NCI-H2171 (cell line): ENCODE results near the gene TMEM109.

Experiments used
- DNase-seq: peaks from one replicate; lab custom pipeline; 2025; lab: John Stamatoyannopoulos, UW

Gene TMEM109

DNA sequence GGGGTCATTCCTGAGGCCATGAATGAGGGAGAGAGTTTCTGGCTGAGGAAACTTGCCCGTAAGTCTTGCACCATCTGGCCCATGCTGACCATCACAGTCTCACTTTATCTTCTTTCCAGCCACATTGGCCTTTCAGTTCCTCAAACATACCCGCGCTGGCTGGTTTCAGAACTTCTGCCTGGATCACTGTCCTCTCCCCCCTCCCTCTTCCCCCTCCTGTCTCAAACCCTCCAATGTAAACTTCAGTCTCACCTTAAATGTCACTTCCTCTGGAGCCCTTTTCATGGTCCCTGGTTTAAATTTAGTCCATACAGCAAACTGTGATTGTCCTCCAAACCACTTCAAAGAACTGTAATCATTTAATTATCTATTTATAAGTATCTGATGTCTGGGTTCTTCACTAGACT is 3.7 kb upstream of the TMEM109 start:
- DNase-seq: no peak

DNA sequence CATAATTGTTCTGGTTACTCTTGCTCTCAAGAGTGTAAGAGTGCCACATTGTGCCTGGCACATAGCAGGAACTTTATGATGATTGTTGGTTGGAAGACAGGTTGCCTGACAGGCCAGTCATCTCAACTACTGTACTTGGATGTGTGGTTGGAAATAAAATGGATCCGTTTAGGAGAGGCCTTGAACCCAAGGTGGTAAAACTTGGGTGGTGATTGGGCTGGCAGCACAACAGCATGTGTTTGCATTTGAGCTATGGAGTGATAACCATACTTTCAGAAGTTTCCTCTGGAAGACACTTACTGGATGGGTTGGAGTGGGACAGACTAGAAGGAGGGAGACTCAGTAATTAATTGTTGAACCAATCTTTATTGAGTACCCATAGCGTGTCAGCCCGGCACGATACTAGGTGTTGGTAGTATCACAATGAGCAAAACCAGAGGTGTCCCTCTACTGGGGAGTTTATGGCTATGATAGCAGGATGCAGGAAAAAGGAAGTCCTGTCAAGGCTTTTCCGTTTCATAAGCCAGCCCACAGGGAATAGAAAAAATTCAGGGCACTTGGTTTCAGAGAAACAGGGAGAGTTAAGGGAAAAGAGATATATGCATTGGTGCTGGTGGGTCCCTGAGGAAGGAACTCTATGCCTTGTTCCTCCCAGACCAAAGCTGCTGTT is 3.1 kb upstream of the TMEM109 start:
- no peak for DNase-seq

DNA sequence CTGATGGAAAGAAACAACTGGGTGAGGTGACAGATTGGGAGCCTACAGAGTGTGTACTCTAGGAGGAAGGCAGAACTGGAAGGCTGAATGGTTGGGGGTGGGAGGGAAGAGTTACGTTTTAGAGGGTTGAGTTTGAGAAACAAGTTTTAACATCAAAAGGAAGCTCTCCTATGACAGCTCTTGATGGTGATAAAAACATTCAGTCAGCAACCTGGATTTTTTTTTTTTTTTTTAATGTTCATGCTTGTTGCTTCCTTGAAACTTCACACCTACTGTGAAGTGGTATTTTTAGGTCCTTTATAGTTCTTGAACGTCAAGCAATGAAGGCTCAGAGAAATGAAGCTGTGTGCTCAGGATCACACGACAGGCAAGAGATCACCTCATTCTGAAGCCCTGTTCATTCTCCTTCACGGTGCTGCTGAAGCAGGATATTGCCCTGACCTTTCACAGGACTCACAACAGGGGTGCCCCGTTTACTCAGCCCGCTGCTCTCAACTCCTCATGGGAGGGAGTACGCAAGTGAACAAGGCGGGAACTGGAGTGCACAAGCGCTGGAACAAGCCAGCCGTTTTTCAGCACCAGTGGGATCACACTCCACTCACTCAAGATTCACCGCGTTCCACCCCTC is 1.6 kb upstream of the TMEM109 start:
- DNase-seq: no peak

DNA sequence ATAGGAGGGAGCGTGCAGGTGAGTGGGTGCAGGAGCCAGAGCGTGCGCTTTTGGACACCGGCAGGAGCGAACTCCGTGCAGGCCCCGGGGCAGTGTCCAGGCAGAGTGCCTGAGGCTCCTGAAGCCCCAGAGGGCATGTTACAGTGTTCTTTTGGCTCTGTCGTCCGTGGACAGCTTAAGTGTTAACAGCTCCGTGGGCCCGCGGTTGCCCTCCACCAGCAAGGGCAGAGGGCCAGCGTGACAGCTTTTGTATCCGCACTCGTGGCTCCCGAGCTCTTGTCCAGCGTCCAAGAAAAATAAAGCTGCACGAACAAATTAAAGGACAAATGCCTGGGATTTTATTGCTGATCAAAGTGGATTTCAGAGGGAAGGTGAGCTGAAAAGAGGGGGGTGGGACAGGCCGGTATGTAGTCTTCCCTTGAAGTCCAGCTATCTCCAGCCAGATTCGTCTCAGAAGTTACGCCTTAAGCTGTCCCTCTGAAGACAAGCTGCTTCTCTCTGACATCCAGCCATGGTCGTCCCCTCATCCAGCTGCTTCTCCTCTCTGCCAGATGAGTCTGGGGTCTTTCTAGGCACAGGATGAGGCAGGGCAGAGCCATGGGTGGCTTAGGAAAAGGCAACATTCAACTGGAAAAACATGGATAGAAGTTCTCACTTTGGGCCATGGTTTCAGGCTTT is 968 bp upstream of the TMEM109 start:
- no peak for DNase-seq

DNA sequence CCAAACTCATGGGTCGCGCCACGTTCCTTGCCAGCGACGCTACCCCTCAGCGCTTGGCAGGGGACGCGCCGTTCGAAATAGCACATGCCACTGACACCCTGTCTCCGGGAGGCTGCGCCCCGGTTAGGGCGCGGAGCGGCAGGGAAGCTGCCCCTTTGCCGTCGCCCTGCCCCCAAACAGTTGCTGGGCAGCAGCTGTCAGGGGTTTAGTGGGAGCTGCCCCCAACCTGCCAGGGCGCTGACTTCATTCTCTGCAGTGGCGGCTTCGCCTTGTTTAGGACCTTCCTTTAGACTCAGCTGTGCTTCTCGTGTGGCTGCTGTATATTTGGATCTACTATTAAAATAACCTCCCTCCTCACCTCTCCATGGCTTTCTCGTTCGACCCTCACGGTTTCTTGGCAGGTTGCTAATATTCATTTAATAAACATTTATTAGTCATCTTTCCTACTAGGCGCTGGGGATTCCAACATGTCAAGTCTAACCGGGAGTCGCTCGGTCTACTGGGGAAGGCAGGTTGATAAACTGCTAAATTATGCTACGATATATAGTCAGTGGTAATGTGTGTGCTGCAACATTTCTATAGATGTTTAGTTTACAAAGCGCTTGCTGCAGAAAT is 782 bp downstream of the TMEM109 start:
- peak; percentile 42 for DNase-seq

DNA sequence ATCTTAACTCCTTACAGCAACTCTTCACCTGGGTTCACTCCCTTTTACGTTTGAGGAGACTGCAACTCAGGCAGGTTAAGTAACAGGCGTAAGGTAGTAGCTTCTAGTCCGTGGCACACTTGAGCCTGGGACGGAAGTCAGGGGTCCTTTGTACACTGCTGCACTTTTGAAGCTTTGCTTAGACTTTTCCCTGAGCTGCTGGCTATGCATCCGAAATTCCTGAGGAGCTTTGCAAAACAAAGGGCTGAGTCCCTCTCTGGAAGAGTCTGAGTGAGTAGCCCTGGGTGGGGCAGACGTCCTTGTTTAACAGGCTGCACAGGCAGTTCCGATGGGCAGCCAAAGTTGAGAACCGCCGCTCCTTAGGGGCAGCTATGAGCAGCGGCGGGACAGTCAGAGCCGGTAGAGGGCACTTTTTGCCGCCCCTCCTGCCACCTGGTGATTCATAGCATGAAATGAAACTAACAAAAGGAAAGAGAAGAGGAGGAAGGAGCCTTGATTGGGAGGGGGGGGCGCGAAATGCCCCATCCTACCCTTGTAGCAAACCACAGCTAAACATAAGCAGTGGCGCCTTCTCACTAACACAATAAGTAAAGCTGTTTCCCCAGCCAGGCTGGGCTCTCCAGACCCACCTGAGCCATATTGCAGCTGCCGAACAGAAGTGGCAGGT is 1.4 kb downstream of the TMEM109 start:
- DNase-seq: no peak

DNA sequence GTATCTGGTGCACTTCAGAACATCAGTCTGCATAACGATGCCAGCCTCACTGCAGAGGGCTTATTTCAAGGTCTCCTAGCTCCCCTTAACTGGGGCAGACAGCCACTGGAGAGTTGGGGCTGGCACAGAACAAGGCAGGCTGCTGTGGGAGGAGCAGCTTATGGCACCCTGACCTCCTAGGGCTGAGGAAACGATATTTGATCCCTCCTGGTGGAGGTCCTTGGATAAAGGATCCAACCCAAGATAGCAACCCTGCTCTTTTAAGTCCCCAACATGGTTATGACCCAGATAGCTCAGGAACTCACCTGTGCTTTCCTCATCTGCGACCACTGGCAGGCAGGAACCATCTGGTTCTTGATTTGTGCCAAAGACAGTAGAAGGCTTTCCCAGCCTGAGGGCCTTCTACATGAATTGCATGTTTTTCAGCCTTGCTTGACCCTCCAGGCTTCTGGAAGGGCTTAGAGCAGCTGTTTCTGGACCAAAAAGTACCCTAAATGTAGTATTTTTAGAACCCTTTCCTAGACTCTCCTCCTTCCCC is 2.8 kb downstream of the TMEM109 start:
- DNase-seq: no peak

DNA sequence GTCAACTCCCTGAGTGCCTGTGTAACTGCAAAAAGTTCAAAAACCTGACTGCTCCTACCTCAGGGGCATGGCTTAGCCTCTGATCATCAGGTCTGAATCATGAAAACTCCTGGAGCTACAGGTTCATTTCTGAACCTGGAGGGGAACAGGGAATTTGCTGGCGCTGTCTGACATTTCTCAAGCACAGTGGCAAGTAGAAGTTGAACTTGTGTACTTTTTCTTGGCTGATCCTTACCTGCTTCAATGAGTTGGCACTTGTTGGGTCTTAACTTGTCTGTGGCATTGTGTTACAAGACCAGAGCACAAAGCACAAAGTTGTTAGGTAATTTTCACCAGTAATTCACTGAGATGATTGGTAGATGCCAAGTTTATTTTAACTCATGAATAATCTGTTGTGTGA is 3.3 kb downstream of the TMEM109 start:
- DNase-seq: no peak

DNA sequence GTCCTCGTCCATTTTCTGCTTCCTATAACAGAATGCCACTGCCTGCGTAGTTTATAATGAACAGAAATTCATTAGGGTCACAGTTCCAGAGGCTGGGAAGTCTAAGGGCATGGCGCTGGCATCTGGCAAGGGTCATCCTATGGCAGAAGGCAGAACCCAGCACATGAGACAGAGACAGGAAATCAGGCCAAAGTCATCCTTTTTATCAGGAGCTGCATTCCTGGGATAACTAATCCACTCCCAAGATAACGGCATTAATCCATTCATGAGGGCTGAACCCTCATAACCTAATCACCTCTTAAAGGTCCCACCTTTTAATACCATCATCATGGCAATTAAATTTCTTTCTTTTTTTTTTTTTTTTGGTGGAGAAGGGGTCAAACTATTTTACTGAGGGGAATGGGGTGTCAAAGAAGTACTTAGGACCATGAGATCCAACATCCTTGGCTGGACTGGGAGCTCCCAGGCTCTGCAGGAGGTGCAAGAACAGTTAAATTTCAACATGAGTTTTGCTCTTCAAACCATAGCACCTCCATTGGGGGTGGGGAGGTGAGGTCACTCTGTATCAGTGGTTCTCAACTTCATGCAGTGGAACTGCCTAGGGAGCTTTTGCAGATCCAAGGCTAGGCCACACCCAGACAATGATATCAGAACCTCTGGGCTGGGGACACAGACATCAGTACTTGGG is 4.4 kb downstream of the TMEM109 start:
- DNase-seq: no peak

DNA sequence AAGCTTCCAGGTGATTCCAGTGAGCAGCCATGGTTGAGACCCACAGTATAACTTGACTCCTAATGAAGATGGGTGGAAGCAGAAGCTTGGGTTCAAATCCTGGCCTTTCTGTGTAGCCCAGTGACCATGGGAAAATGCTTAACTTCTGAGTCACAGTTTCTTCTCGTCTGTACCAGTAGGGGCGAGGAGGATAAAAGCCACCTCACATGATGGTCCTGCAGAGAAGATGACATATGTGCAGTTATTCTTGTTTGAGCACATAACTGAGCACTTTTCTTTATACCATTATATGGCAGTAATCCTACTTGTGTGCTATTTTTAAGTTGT is 4.9 kb downstream of the TMEM109 start:
- DNase-seq: no peak

DNA sequence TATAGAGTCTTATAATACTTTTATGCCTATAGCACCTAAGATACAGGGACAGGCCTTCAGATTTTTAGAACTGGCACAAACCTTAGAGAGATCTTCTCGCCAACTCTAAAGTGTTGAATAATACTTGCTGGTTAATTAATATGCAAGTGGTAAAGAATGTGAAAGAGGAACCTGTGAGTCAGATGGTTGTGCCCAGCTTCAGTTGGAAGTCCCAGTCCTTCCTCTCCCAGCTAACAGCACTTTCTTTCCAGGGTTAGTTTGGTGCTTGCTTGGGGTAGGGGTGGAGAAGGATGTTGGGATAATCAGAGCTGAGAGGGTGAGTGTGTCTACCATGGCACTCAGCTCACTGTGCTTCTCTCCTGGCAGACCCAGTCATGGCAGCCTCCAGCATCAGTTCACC is 5.4 kb downstream of the TMEM109 start:
- no peak for DNase-seq

DNA sequence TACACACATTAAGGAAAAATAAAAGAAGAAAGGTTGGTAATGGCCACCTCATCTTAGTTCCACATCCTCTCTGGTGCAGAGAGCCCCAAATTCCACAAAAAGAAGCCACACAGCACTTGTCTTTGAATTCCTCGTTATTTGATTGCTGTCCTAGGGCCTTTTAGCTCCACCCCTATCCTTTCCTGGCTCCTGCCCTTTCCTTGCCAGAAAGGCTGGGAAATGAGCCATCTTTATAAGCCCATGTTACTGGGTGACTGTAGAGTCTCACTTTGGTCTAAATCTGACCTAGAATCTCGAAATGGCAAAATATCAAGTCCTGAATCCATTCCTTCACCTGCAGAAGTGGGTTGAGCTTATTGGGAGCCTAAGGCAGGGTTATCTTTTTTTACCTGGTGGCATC is 6.0 kb downstream of the TMEM109 start:
- no peak for DNase-seq

DNA sequence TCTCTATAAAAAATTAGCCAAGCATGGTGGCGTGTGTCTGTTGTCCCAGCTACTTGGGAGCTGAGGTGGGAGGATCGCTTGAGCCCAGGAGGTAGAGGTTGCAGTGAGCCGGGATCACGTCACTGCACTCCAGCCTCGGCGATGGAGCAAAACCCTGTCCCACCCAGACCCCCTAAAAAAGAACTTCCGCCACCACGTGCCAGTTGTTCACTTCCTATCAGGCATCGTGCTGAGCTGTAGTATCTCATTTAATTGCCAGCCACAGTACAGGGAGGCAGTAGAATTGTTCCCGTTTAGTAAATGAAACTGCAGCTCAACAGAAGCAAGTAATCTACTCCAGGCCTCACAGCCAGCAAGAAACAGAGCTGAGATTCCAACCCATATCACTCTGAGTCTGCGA is 7.3 kb downstream of the TMEM109 start:
- DNase-seq: no peak

DNA sequence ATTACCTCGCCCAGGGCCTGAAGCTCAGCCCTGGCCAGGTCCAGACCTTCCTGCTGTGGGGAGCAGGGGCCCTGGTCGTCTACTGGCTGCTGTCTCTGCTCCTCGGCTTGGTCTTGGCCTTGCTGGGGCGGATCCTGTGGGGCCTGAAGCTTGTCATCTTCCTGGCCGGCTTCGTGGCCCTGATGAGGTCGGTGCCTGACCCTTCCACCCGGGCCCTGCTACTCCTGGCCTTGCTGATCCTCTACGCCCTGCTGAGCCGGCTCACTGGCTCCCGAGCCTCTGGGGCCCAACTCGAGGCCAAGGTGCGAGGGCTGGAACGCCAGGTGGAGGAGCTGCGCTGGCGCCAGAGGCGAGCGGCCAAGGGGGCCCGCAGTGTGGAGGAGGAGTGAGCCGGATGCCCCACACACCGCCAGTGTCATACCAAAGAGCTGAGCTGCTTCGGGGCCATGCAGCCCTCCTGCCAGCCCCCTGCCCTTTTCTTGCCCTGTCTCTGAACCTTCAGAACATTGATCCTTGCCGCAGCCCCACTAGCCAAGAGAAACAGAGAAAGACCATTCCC is 7.9 kb downstream of the TMEM109 start:
- DNase-seq: no peak

DNA sequence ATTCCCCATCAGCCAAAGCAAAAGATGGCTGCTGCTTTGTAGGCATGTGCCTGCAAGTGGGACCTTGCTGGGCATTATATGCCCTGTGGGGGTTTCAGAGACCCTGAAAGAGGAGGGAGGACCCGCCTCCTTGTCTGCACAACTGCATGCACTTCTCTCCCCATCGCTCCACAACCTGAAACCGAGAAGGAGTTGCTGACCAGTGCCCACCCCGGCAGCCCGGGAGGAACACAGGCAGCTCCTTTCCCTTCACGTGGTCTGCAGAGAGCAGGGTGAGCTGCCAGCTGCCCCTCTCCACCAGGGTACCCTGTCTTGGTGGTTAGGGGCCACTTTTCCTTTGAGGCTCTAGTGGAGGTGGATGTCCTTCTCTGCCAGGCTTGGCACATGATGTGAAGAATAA is 8.9 kb downstream of the TMEM109 start:
- DNase-seq: no peak

DNA sequence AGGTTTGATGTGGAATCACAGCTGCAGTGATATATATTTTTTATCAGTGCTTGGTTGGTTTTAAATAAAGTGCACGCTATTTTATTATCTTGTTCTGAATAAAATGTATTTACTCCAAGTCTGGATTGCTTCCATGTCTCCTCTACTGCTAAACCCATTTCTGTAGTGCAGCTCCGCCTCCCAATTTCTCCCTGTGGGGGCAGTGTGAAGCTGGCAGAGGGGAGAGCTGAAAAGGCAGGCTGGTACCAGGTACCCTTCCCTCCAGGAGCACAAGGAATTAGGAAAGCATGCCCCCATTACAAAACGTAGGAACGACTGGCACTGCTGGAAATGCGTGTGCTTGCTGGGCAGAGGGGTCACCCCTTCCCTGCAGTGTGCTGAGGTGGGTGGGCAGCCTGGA is 9.4 kb downstream of the TMEM109 start:
- DNase-seq: no peak

DNA sequence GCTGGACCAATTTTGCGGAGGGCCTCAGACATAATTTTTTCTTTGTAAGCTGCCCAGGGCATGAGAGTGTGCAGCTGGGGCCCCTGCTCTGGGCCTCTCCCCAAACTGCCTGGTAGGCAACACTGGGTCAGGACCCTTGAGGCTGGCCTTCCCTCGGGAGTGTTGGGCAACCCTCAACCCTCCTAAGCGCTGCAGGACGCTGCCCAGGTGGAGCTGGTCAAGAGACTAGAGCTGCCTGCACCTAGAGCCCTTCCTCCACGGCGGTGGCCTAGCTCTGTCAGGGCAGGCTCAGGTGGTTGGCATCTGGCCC is 9.8 kb downstream of the TMEM109 start:
- DNase-seq: no peak

DNA sequence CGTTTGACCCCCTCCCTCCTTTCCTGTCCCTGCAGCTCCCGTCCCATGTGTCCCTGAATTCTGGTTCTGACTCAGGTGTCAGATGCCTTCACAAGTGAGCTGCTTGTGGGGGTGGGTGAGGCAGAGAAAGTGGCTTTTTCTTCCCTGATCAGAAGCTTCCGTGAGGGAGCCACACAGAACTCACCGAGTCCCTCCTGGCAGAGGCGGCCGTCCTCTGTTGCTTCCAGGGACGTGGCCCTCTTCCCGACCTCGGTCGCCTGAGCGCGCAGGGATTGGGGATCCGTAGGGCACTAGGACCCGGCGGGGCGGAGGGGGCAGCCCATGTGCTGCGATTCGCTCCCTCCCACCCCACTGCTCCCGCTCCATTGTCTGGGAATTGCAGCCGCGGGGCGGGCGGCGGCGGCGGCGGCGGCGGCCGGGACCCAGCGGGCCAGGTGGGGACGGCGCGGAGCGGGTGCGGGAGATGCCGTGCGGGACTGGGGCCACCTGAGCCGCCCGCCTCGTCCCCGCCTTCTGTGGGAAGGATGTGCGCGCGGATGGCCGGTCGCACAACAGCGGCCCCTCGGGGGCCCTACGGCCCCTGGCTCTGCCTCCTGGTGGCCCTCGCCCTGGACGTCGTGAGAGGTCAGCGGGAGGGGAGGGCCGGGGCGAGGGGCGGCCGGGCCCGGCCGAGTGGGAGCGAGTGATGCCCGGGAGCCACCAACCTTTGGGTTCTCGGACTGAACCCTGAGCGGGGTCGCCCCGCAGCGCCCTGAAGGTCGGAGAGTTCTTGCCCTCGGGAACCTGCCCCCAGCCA is 10.3 kb downstream of the TMEM109 start, which contains the start of gene TMEM132A:
Gene TMEM132A (plus strand): TSS at position 351 of the 796 bp plus-strand sequence. CDS start 174 bp downstream, at position 525.
- peak; percentile 82 for DNase-seq

DNA sequence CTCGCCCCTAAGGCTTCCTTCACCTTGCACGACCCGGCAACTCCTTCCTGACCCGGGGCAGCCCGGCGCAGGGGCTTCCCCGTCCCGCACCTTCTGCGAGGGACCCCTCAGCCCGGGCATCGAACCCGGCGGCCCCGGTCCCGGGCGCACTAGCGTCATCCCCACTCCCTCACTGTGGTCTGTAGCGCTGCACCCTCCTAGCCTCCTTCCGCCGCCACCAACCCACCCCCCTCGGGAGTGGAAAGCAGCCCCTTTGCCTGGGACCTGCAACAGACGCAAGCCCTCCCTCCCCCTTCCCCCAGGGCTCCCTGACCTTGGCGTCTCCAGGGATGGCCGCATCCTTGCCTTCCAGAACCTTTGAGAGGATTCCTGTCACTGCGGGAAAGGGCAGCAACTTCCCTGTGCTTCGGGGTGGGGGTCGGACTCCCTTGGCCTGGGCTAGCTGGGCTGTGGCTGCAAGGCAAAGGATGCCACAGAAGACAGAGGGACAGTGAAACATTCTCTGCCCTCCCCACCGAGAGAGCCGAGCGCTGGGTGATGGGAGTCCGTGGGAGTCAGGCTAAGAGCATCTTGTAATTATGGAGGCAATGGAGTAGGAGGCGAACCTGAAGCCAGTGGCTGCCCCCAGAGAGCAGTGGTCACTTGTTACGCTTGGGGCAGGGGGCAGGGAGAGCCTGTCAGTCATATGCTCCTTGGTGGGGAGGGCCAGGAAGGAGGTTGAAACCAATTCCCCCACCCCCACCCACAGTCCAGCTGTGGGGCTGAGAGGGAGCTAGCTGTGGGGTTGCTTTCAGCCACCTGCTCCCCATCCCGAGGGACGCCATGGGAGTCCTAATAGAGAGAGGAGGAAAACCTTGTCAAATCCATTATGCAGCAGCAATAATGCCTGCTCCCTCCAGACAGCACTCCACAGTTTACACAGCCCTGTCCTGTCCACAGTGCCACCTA is 11.2 kb downstream of the TMEM109 start:
- peak; percentile 61 for DNase-seq

DNA sequence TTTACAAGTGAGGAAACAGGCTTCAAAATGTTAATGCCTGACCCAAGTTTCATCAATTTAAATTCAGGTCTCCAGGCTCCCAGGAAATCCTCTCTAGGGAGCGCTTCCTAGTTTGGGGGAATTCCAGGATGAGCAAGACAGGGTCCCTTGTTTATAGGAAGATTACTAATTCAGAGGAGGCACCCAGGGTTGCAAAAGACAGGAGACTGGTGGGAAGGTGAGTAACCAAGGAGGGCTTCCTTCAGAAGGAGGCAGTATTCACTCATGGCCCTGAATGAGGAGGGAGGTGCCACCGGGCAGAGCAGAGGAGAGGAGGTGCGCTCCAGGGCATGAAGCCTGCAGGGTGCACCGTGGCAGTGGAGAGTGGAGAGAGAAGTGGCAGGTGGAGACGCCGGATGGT is 11.9 kb downstream of the TMEM109 start:
- DNase-seq: no peak
